Loucy (cell line): Measurements from ENCODE around the gene RERE.

ENCODE experiments used
- H2AFZ ChIP-seq: fragments of 200-600 bp; sonication (generic); 2 replicates; pipeline ENCODE4 v1.6.0; 2016; ENCODE audit warnings: antibody characterized with exemption, mild to moderate bottlenecking, low read length, moderate library complexity
- H3F3A ChIP-seq: fragments of 200-600 bp; 2 replicates; pipeline ENCODE4 v1.6.0; 2016; ENCODE audit warnings: antibody characterized with exemption, low read depth, mild to moderate bottlenecking
- H3K27me3 ChIP-seq: fragments of 200-600 bp; sonication (generic); 2 replicates; pipeline ENCODE4 v1.6.1; 2014; ENCODE audit warnings: low read length, mild to moderate bottlenecking; ENCODE audit not compliant: insufficient read depth, poor library complexity, severe bottlenecking
- H3K36me3 ChIP-seq: fragments of 200-600 bp; sonication (generic); 2 replicates; pipeline ENCODE4 v1.6.1; 2016; ENCODE audit warnings: low read length; ENCODE audit not compliant: insufficient read depth
- H3K4me1 ChIP-seq: fragments of 200-600 bp; sonication (generic); 2 replicates; pipeline ENCODE4 v1.5.1; 2014; ENCODE audit warnings: low read length, mild to moderate bottlenecking; ENCODE audit not compliant: insufficient read depth, poor library complexity, severe bottlenecking
- H3K4me2 ChIP-seq: fragments of 200-600 bp; sonication (generic); 2 replicates; pipeline ENCODE4 v1.6.0; 2014; ENCODE audit warnings: antibody characterized with exemption, low read length, low read depth, mild to moderate bottlenecking; ENCODE audit not compliant: poor library complexity, severe bottlenecking
- H3K4me3 ChIP-seq: fragments of 200-600 bp; sonication (generic); 2 replicates; pipeline ENCODE4 v1.5.1; 2014; ENCODE audit warnings: low read length, mild to moderate bottlenecking, mixed read lengths; ENCODE audit not compliant: poor library complexity, severe bottlenecking
- H3K79me2 ChIP-seq: fragments of 200-600 bp; sonication (generic); 2 replicates; pipeline ENCODE4 v1.6.1; 2014; ENCODE audit warnings: low read length; ENCODE audit not compliant: insufficient read depth
- H3K9ac ChIP-seq: fragments of 200-600 bp; sonication (generic); 2 replicates; pipeline ENCODE4 v1.6.0; 2014; ENCODE audit warnings: mild to moderate bottlenecking, low read depth, low read length, moderate library complexity; ENCODE audit not compliant: poor library complexity, severe bottlenecking
- H3K9me2 ChIP-seq: fragments of 200-600 bp; sonication (generic); replicated peaks from 2 replicates; pipeline ENCODE4 v1.6.1; 2016; ENCODE audit warnings: low read depth, low read length, mixed read lengths
- H3K9me3 ChIP-seq: fragments of 200-600 bp; sonication (generic); 2 replicates; pipeline ENCODE4 v1.6.1; 2014; ENCODE audit warnings: mild to moderate bottlenecking, antibody characterized with exemption, low read length, low read depth; ENCODE audit not compliant: insufficient read depth
- H4K20me1 ChIP-seq: fragments of 200-600 bp; sonication (generic); 2 replicates; pipeline ENCODE4 v1.6.0; 2014; ENCODE audit warnings: antibody characterized with exemption, low read length, mild to moderate bottlenecking; ENCODE audit not compliant: insufficient read depth, poor library complexity, severe bottlenecking
- CTCF ChIP-seq: fragments of 200-600 bp; sonication (generic); conservative IDR thresholded peaks from 2 replicates; pipeline ENCODE4 v1.5.1; 2014; ENCODE audit warnings: mild to moderate bottlenecking, antibody characterized with exemption, low read length
- EZH2phosphoT487 ChIP-seq: fragments of 200-600 bp; IDR thresholded peaks from 2 replicates; pipeline ENCODE4 v1.6.1; 2018; ENCODE audit warnings: antibody characterized with exemption, mild to moderate bottlenecking, moderate library complexity, borderline replicate concordance

RERE gene

GRCh38 chr1:8431019-8431418 is 386.4 kb downstream of the RERE start:
- no peaks in the 10 kb centered on the region for H3K9me2 ChIP-seq
- peaks cover 66% of the 10 kb centered on the region for H3K4me1 ChIP-seq
- peaks cover 12% of the 10 kb centered on the region; the same call in 1 of the 2 replicates for H3K79me2 ChIP-seq
- TF ChIP-seq EZH2phosphoT487 (no peak), CTCF (peak; percentile 66)
- H3K27me3 ChIP-seq, result no peaks in the 10 kb centered on the region
- no peaks in the 10 kb centered on the region for H4K20me1 ChIP-seq
- H3F3A ChIP-seq, result peaks cover 16% of the 10 kb centered on the region
- H3K36me3 ChIP-seq, result no peaks in the 10 kb centered on the region
- no peaks in the 10 kb centered on the region for H3K9me3 ChIP-seq
- peak overlapping the region; percentile 71 for H3K4me2 ChIP-seq
- H2AFZ ChIP-seq, result no peak overlapping the region
- H3K9ac ChIP-seq, result peak overlapping the region; percentile 64
- peak overlapping the region; percentile 51 for H3K4me3 ChIP-seq

- peak overlapping the region; percentile 71 for H3K4me2 ChIP-seq
Observed at GRCh38 chr1:8430476-8430875, 387.0 kb downstream of the RERE start.

GRCh38 chr1:8429549-8430110 is 387.8 kb downstream of the RERE start:
- peaks cover 26% of the 10 kb centered on the region; the same call in 1 of the 2 replicates for H3K79me2 ChIP-seq
- H3F3A ChIP-seq, result peaks cover 17% of the 10 kb centered on the region
- no peak overlapping the region for H2AFZ ChIP-seq
- no peak overlapping the region for H3K4me3 ChIP-seq
- no peak for TF ChIP-seq EZH2phosphoT487
- no peak for TF ChIP-seq CTCF
- no peaks in the 10 kb centered on the region for H3K9me3 ChIP-seq
- peaks cover 74% of the 10 kb centered on the region for H3K4me1 ChIP-seq
- no peaks in the 10 kb centered on the region for H3K9me2 ChIP-seq
- H3K9ac ChIP-seq, result peak overlapping the region; percentile 64
- no peaks in the 10 kb centered on the region for H3K27me3 ChIP-seq
- H4K20me1 ChIP-seq, result no peaks in the 10 kb centered on the region
- no peaks in the 10 kb centered on the region for H3K36me3 ChIP-seq
- H3K4me2 ChIP-seq, result no peak overlapping the region

More at GRCh38 chr1:8430476-8430875, 387.0 kb downstream of the RERE start:
- Histone ChIP-seq H3K4me1 (peaks cover 67% of the 10 kb centered on the region), H3K36me3 (no peaks in the 10 kb centered on the region), H3K9ac (peak overlapping the region; percentile 64), H3K9me3 (no peaks in the 10 kb centered on the region), H3K27me3 (no peaks in the 10 kb centered on the region), H3K79me2 (peaks cover 17% of the 10 kb centered on the region; the same call in 1 of the 2 replicates), H3K9me2 (no peaks in the 10 kb centered on the region), H3F3A (peaks cover 16% of the 10 kb centered on the region), H4K20me1 (no peaks in the 10 kb centered on the region), H3K4me3 (peak overlapping the region; percentile 51), H2AFZ (no peak overlapping the region)
- TF ChIP-seq CTCF (no peak), EZH2phosphoT487 (no peak)
